K562 (cell line): ENCODE results near the gene PTAR1. TPM values are rescaled to one million over a fixed set of nuclear protein-coding genes. Genes with fewer than 3 reads are reported as not detected.

Source experiments
- ATAC-seq: fragments of 200-7000 bp; cut with Tn5 transposase; 3 replicates; pipeline ENCODE4 v1.9.1; 2020; ENCODE audit warnings: moderate library complexity
- Bru-seq: library from RNA; stranded (reverse); fragments of 400-500 nt; gene quantifications from one replicate; lab custom pipeline; 2021; lab: Mats Ljungman, UMichigan
- BruChase-seq, 2 experiments: library from RNA; stranded (reverse); fragments of 400-500 nt; gene quantifications; one replicate each; lab custom pipeline; 2021; lab: Mats Ljungman, UMichigan
- BruUV-seq: library from RNA; stranded (reverse); fragments of 400-500 nt; replicated peaks from 2 replicates; lab custom pipeline; 2021; lab: Mats Ljungman, UMichigan
- CTCF ChIA-PET: fragments of 300-600 bp; formaldehyde crosslinking; extraction: SDS; loops from one replicate; lab custom pipeline; 2021; ENCODE audit warnings: low intra/inter-chr PET ratio; lab: Yijun Ruan, JAX
- POLR2A ChIA-PET: fragments of 300-600, 350-650 bp; sonication (Branson Sonifier 250); formaldehyde crosslinking; extraction: SDS; loops from one replicate; lab custom pipeline; 2021; ENCODE audit warnings: antibody characterized with exemption, inconsistent platforms; lab: Yijun Ruan, JAX
- DNase-seq, 4 experiments: peaks; one replicate each; pipeline versions ENCODE4 v3.0.0 to v3.0.0-alpha.2; 2011 to 2018; ENCODE audit warnings: low spot score in 3 of 4, mixed read lengths in 3 of 4; ENCODE audit errors: extremely low read depth in 1 of 4
- FAIRE-seq: peaks from 2 replicates; lab custom pipeline; 2011; peaks lifted over from hg19 to GRCh38; lab: Jason Lieb, UNC
- H2AFZ ChIP-seq: 2 replicates; pipeline ENCODE4 v1.6.0; 2011; ENCODE audit warnings: low read depth, low read length, control low read depth, inconsistent platforms
- H3K27ac ChIP-seq: fragments of 200-600 bp; 3 replicates; pipeline ENCODE4 v1.8.0; 2011; ENCODE audit warnings: low read depth, mild to moderate bottlenecking, control low read depth, inconsistent platforms, low read length, moderate library complexity, mixed read lengths; ENCODE audit errors: extremely low read depth
- H3K27me3 ChIP-seq, 2 experiments: fragments of 300-600 bp in 1 of 2; 2 replicates in 1 of 2; 3 replicates in 1 of 2; pipeline versions ENCODE4 v1.6.0 to v1.8.0; 2011; ENCODE audit warnings: inconsistent platforms in 2 of 2, low read length in 2 of 2, mild to moderate bottlenecking in 1 of 2, mixed read lengths in 1 of 2, moderate library complexity in 1 of 2; ENCODE audit not compliant: control insufficient read depth in 2 of 2, insufficient read depth in 2 of 2
- H3K36me3 ChIP-seq: fragments of 300-600 bp; 3 replicates; pipeline ENCODE4 v1.8.0; 2011; ENCODE audit warnings: mild to moderate bottlenecking, low read length, inconsistent platforms; ENCODE audit not compliant: control insufficient read depth, insufficient read depth
- H3K4me1 ChIP-seq, 2 experiments: fragments of 200-600 bp in 1 of 2; replicated peaks in 1 of 2; 2 replicates in 1 of 2; 3 replicates in 1 of 2; pipeline versions ENCODE4 v1.5.1 to v1.8.0; 2011; ENCODE audit warnings: inconsistent platforms in 2 of 2, low read length in 2 of 2, mild to moderate bottlenecking in 1 of 2, mixed read lengths in 1 of 2, moderate library complexity in 1 of 2; ENCODE audit not compliant: control insufficient read depth in 2 of 2, insufficient read depth in 2 of 2
- H3K4me2 ChIP-seq: 2 replicates; pipeline ENCODE4 v1.6.1; 2011; ENCODE audit warnings: low read length, control low read depth, inconsistent platforms, mixed read lengths; ENCODE audit not compliant: insufficient read depth
- H3K4me3 ChIP-seq: fragments of 200-600 bp; sonication (generic), shearing (Covaris generic); 2 replicates; pipeline ENCODE4 v1.5.1; 2016; ENCODE audit warnings: control low read depth, inconsistent platforms
- H3K79me2 ChIP-seq: fragments of 200-600 bp; 3 replicates; pipeline ENCODE4 v1.8.0; 2011; ENCODE audit warnings: low read length, inconsistent platforms; ENCODE audit not compliant: control insufficient read depth, insufficient read depth
- H3K9ac ChIP-seq, 2 experiments: 2 replicates each; pipeline versions ENCODE4 v1.6.0 to v1.6.1; 2011; ENCODE audit warnings: low read depth in 2 of 2, low read length in 2 of 2, control low read depth in 1 of 2, inconsistent platforms in 1 of 2, mild to moderate bottlenecking in 1 of 2, mixed read lengths in 1 of 2; ENCODE audit not compliant: insufficient read depth in 1 of 2
- H3K9me1 ChIP-seq: one replicate; pipeline ENCODE4 v1.6.0; 2011; ENCODE audit warnings: inconsistent platforms, mild to moderate bottlenecking, low read length, moderate library complexity; ENCODE audit not compliant: control insufficient read depth, insufficient read depth
- H3K9me3 ChIP-seq: replicated peaks from 2 replicates; pipeline ENCODE4 v1.5.1; 2011; ENCODE audit warnings: low read depth, low read length, inconsistent platforms; ENCODE audit not compliant: control insufficient read depth, insufficient read depth
- H4K20me1 ChIP-seq: replicated peaks from 2 replicates; pipeline ENCODE4 v1.6.1; 2011; ENCODE audit warnings: low read length, inconsistent platforms, mixed read lengths; ENCODE audit not compliant: control insufficient read depth, insufficient read depth
- BCL6 ChIP-seq: fragments of 250-450 bp; sonication (Bioruptor Pico); IDR thresholded peaks from 2 replicates; pipeline ENCODE4 v1.4.0; 2020
- CBX8 ChIP-seq: fragments of 200-600 bp; sonication (generic); IDR thresholded peaks from 2 replicates; pipeline ENCODE4 v1.6.1; 2012; ENCODE audit warnings: borderline replicate concordance, mixed run types, low read depth, mild to moderate bottlenecking, moderate library complexity, mixed read lengths, low read length, control low read depth, inconsistent platforms; ENCODE audit not compliant: poor library complexity, severe bottlenecking; ENCODE audit errors: extremely low read depth
- CC2D1A ChIP-seq: fragments of 450-650 bp; IDR thresholded peaks from 2 replicates; pipeline ENCODE4 v1.6.1; 2017; ENCODE audit warnings: mild to moderate bottlenecking
- FOXA1 ChIP-seq: fragments of 450-650 bp; IDR thresholded peaks from 2 replicates; pipeline ENCODE4 v1.6.1; 2016; ENCODE audit warnings: mild to moderate bottlenecking, borderline replicate concordance
- GTF2B ChIP-seq: IDR thresholded peaks from 2 replicates; pipeline ENCODE4 v1.6.1; 2011; ENCODE audit not compliant: insufficient read length; ENCODE audit errors: extremely low read depth
- SRSF1 ChIP-seq: fragments of 200-400 bp; formaldehyde crosslinking; IDR thresholded peaks from 2 replicates; pipeline ENCODE4 v1.6.1; 2017; ENCODE audit warnings: mild to moderate bottlenecking, low read depth, low read length, moderate library complexity
- STAG1 ChIP-seq: sonication (generic); formaldehyde crosslinking; IDR thresholded peaks from 2 replicates; pipeline ENCODE4 v1.5.0; 2020; ENCODE audit warnings: missing genetic modification reagents, borderline replicate concordance
- TAL1 ChIP-seq: fragments of 450-650 bp; IDR thresholded peaks from 2 replicates; pipeline ENCODE4 v1.6.1; 2016; ENCODE audit warnings: mild to moderate bottlenecking
- TFAM ChIP-seq: fragments of 250-450 bp; sonication (Bioruptor Pico); conservative IDR thresholded peaks from 2 replicates; pipeline ENCODE4 v1.5.0; 2021; ENCODE audit warnings: mild to moderate bottlenecking, moderate library complexity
- TSC22D4 ChIP-seq: fragments of 450-650 bp; IDR thresholded peaks from 2 replicates; pipeline ENCODE4 v1.6.1; 2016; ENCODE audit warnings: missing genetic modification characterization, missing biosample characterization, control low read depth
- U2AF1 ChIP-seq: fragments of 200-400 bp; formaldehyde crosslinking; optimal IDR thresholded peaks from 2 replicates; pipeline ENCODE3; 2017; ENCODE audit warnings: mild to moderate bottlenecking, low read depth, low read length, moderate library complexity
- ZNF146 ChIP-seq: IDR thresholded peaks from one replicate; pipeline ENCODE4 v1.6.1; 2018; ENCODE audit warnings: missing compliant biosample characterization; ENCODE audit not compliant: unreplicated experiment
- ZNF511 ChIP-seq: sonication (generic); formaldehyde crosslinking; IDR thresholded peaks from 2 replicates; pipeline ENCODE4 v1.8.0; 2022; ENCODE audit warnings: mild to moderate bottlenecking, missing genetic modification reagents
- ZNF644 ChIP-seq: fragments of 200-800 bp; sonication (Bioruptor generic); IDR thresholded peaks from 2 replicates; pipeline ENCODE4 v1.6.1; 2016; ENCODE audit warnings: low read depth, missing genetic modification characterization, missing compliant biosample characterization
- WGBS: fragments of 100-300 bp; shearing (Covaris generic); methylation state at CpG from one replicate; pipeline ENCODE4 v1.1.6; 2016; ENCODE audit warnings: low coverage, mixed read lengths; ENCODE audit not compliant: insufficient coverage; ENCODE audit errors: missing lambda C conversion rate; 5-methylcytosine and 5-hydroxymethylcytosine counted together
- in situ Hi-C: fragments of 300-500 bp; cut with MboI; formaldehyde crosslinking; loops from 4 replicates; pipeline ENCODE4 v1.15.0; 2018; ENCODE audit warnings: inconsistent platforms, mixed read lengths
- intact Hi-C: fragments of 100-400 bp; cut with micrococcal nuclease; formaldehyde crosslinking; loops from 2 replicates; pipeline ENCODE4 v1.14.2; 2022
- long read RNA-seq, 3 experiments: library from polyadenylated mRNA in 2 of 3; library from RNA in 1 of 3; unstranded in 2 of 3; stranded (forward) in 1 of 3; transcript quantifications; one replicate each; pipeline ENCODE4 v2.0.0, GENCODE V29; 2019 to 2022
- polyA minus RNA-seq, 3 experiments: library from RNA; depleted of rRNA, polyadenylated mRNA; stranded (reverse); fragments of >200 nt; gene quantifications; 2 replicates each; pipeline ENCODE4 v1.2.3, GENCODE V29; 2011
- polyA plus RNA-seq, 8 experiments: library from polyadenylated mRNA; depleted of rRNA in 4 of 8; stranded (reverse) in 5 of 8; unstranded in 3 of 8; fragments of >200 nt; fragmentation: Nextera tagmentation in 2 of 8; fragmentation: Illumina TruSeq in 1 of 8; extraction: Ambion mirVana in 2 of 8; extraction: Trizol in 1 of 8; gene quantifications; 2 replicates each; pipeline versions ENCODE4 v1.2.1 to v1.2.3, GENCODE V29; 2011 to 2014; ENCODE audit warnings: inconsistent platforms in 1 of 8, missing spikeins in 1 of 8
- total RNA-seq, 7 experiments: library from RNA; depleted of rRNA in 6 of 7; stranded (reverse); fragments of >200 nt in 6 of 7; fragmentation: Illumina TruSeq in 2 of 7; extraction: Trizol in 2 of 7; gene quantifications; 2 replicates each; pipeline versions ENCODE4 v1.2.1 to v1.2.3, GENCODE V29; 2011 to 2021; ENCODE audit warnings: low replicate concordance in 1 of 7

The PTAR1 gene
- total RNA-seq (2011; cell fraction: chromatin; rRNA removed; ENCODE audit: low replicate concordance), result 44.5 and 102 TPM in 2 replicates
- total RNA-seq (2011; cell fraction: nucleolus; rRNA removed), result 19.3 and 25.8 TPM in 2 replicates
- 59.2 and 97.3 TPM in 2 replicates for total RNA-seq (2011; cell fraction: nucleoplasm; rRNA removed)
- total RNA-seq (2014; rRNA removed) (27.3 and 30.9 TPM in 2 replicates), total RNA-seq (2014; rRNA removed; fragmentation: Illumina TruSeq; extraction: Trizol) (48.0 and 52.4 TPM in 2 replicates), total RNA-seq (2015; rRNA removed; fragmentation: Illumina TruSeq; extraction: Trizol) (37.6 and 38.0 TPM in 2 replicates), total RNA-seq (2021) (29.3 and 31.7 TPM in 2 replicates), polyA plus RNA-seq (2011; rRNA removed) (28.0 and 31.0 TPM in 2 replicates), polyA plus RNA-seq (2014; fragmentation: Illumina TruSeq; extraction: Trizol) (24.7 and 26.2 TPM in 2 replicates), polyA plus RNA-seq (2014; fragmentation: Nextera tagmentation; extraction: Ambion mirVana) (10 to 100 TPM; 10.1 to 10.8 TPM), polyA plus RNA-seq (2014; rRNA removed) (16.1 and 17.5 TPM in 2 replicates), polyA minus RNA-seq (2011; rRNA and poly(A)+ RNA removed) (69.1 and 99.4 TPM in 2 replicates), Bru-seq, nascent RNA (percentile 87 among the genes with signal in this experiment), BruChase-seq, experiment 1, labeled RNA remaining after a 2-hour chase (percentile 90 among the genes with signal in this experiment), BruChase-seq, experiment 2, labeled RNA remaining after a 6-hour chase (percentile 92 among the genes with signal in this experiment)
- 3.8 and 11.3 TPM in 2 replicates for polyA plus RNA-seq (2011; cell fraction: cytosol; rRNA removed)
- polyA plus RNA-seq (2011; cell fraction: nucleus; rRNA removed), result 56.9 and 96.3 TPM in 2 replicates
- polyA plus RNA-seq (2012), result 12.0 and 15.0 TPM in 2 replicates
- polyA minus RNA-seq (2011; cell fraction: cytosol; rRNA and poly(A)+ RNA removed), result 18.3 and 21.9 TPM in 2 replicates
- polyA minus RNA-seq (2011; cell fraction: nucleus; rRNA and poly(A)+ RNA removed), result 59.6 and 122 TPM in 2 replicates
- long read RNA-seq, experiment 1, transcript PTAR1-205 (2 exons, 1,689 nt), result major isoform, 6 of 23 reads
- long read RNA-seq, experiment 1, partial matches to known transcripts, result 3 of 23 reads
- long read RNA-seq, experiment 1, other reads (novel, unspliced or antisense), result 14 of 23 reads
- long read RNA-seq, experiment 2, partial matches to known transcripts, result 0 of 9 reads
- long read RNA-seq, experiment 2, other reads (novel, unspliced or antisense), result 9 of 9 reads
- long read RNA-seq, experiment 3, partial matches to known transcripts, result 3 of 10 reads
- long read RNA-seq, experiment 3, other reads (novel, unspliced or antisense), result 5 of 10 reads

GRCh38 chr9:69759421-69760277 is at the start of gene PTAR1:
PTAR1 (minus strand) TSS chr9:69760011; CDS start chr9:69759938, 73 bp downstream.
- H3K9me3 ChIP-seq, result no peaks in the 10 kb centered on the region
- H3K9me1 ChIP-seq, result no peaks in the 10 kb centered on the region
- peaks cover 0 to 4% of the 10 kb centered on the region in 2 experiments; a peak in 4 of 5 replicates for H3K4me1 ChIP-seq
- H4K20me1 ChIP-seq, result no peaks in the 10 kb centered on the region
- H3K36me3 ChIP-seq, result peaks cover 22% of the 10 kb centered on the region
- H3K27ac ChIP-seq, result peak within 1 kb of the TSS; percentile 88
- peak within 1 kb of the TSS; percentile 85 for H2AFZ ChIP-seq
- peak within 1 kb of the TSS; percentile 91 to 92 for H3K9ac ChIP-seq
- H3K27me3 ChIP-seq, result no peaks in the 10 kb centered on the region
- intact Hi-C loops (loop anchor here (5.0 kb wide), 1 partner anchor 87 kb away; the partner anchor contains the start of gene APBA1), in situ Hi-C loops (no loop called here)
- BruUV-seq, result no TSS peak
- CTCF ChIA-PET, result interaction anchor here (0.5 to 0.6 kb wide), 2 partner anchors 86 to 567 kb away, joined by 3 to 4 read pairs; no protein-coding TSS in a partner anchor
- H3K4me2 ChIP-seq, result peak within 1 kb of the TSS; percentile 96
- ATAC-seq (peak; percentile 89), FAIRE-seq (peak; percentile 82), DNase-seq (peak; percentile 71 to 92 (median 76))
- POLR2A ChIA-PET, result interaction anchor here (0.5 to 0.7 kb wide), 3 partner anchors 13 to 95 kb away, joined by 3 to 6 read pairs (median 5); no protein-coding TSS in a partner anchor
- 0% methylated on average over 31 of the region's 98 CpGs for WGBS
- H3K79me2 ChIP-seq, result peaks cover 51% of the 10 kb centered on the region
- H3K4me3 ChIP-seq, result peak within 1 kb of the TSS; percentile 71
- no peak for TF ChIP-seq TSC22D4 (tag)
- TF ChIP-seq CC2D1A, result no peak
- TF ChIP-seq FOXA1, result no peak
- no peak for TF ChIP-seq TAL1
- no peak for TF ChIP-seq SRSF1
- TF ChIP-seq CBX8, result no peak
- TF ChIP-seq U2AF1, result no peak
- TF ChIP-seq ZNF644 (tag), result 0 out of 2 replicates have a peak, but pooled peaks have one; percentile 36
- TF ChIP-seq TFAM (CRISPR knock-in tag), result no peak
- no peak for TF ChIP-seq GTF2B
- no peak for TF ChIP-seq ZNF146 (CRISPR knock-in tag)
- no peak for TF ChIP-seq BCL6
- TF ChIP-seq ZNF511 (CRISPR knock-in tag), result no peak; the same call in 1 of the 2 replicates
- no peak for TF ChIP-seq STAG1 (CRISPR knock-in tag)
